Breast epithelium (tissue), 3 donors: Measurements from ENCODE around the gene ABHD14A.

ENCODE experiments used
- POLR2A ChIP-seq: fragments of 450-650 bp; IDR thresholded peaks from one replicate; pipeline ENCODE4 v1.6.1; 2016; ENCODE audit warnings: antibody characterized with exemption, mild to moderate bottlenecking, moderate library complexity
- POLR2AphosphoS5 ChIP-seq, 3 donors: sonication (generic); formaldehyde crosslinking; IDR thresholded peaks; one replicate each; pipeline ENCODE4 v1.6.1; 2017; ENCODE audit warnings: antibody characterized with exemption in 3 of 3
- TF ChIP-seq, protein P1 (sequence below), 3 donors: fragments of 450-650 bp; IDR thresholded peaks; one replicate each; pipeline ENCODE4 v1.5.1; 2016 to 2017; ENCODE audit warnings: antibody characterized with exemption in 3 of 3, mild to moderate bottlenecking in 3 of 3, moderate library complexity in 3 of 3

DNA sequence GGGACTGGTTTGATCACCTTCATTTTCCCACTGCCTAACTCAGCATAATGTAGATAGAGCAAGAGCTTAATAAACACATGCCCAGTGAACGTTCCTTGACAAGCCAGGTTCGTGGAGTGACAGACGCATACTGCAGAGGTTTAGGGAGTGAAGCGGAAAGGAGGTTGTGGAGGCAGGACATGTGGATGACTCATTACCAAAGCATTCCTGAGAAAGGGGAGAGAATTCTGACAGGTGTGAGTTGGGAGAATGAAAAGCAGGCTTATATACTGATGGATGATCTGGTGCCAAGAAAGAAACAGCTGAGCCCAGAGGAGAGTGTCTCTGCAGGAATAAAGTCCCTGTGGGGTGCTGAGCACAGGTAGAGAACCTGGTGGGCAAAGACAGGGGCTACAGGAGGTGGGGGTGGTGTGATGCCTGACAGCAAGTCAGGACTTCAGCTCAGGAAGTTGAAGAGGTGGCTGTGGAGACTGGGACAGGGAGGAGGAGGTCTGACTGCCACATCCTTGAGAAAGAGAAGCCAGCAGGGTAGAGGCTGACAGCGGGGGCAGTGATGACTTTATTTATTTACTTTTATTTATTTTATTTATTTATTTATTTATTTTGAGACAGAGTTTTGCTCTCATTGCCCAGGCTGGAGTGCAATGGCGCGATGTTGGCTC lies 23.2 kb downstream of the ABHD14A start:
- TF ChIP-seq, protein P1, sequence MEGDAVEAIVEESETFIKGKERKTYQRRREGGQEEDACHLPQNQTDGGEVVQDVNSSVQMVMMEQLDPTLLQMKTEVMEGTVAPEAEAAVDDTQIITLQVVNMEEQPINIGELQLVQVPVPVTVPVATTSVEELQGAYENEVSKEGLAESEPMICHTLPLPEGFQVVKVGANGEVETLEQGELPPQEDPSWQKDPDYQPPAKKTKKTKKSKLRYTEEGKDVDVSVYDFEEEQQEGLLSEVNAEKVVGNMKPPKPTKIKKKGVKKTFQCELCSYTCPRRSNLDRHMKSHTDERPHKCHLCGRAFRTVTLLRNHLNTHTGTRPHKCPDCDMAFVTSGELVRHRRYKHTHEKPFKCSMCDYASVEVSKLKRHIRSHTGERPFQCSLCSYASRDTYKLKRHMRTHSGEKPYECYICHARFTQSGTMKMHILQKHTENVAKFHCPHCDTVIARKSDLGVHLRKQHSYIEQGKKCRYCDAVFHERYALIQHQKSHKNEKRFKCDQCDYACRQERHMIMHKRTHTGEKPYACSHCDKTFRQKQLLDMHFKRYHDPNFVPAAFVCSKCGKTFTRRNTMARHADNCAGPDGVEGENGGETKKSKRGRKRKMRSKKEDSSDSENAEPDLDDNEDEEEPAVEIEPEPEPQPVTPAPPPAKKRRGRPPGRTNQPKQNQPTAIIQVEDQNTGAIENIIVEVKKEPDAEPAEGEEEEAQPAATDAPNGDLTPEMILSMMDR (IDR thresholded peaks at IDR 0.05), result no peak
- TF ChIP-seq POLR2A (no peak), POLR2AphosphoS5 (IDR thresholded peaks at IDR 0.05) (no peak)
